Measurements from ENCODE around the gene DPY19L1.

DNA sequence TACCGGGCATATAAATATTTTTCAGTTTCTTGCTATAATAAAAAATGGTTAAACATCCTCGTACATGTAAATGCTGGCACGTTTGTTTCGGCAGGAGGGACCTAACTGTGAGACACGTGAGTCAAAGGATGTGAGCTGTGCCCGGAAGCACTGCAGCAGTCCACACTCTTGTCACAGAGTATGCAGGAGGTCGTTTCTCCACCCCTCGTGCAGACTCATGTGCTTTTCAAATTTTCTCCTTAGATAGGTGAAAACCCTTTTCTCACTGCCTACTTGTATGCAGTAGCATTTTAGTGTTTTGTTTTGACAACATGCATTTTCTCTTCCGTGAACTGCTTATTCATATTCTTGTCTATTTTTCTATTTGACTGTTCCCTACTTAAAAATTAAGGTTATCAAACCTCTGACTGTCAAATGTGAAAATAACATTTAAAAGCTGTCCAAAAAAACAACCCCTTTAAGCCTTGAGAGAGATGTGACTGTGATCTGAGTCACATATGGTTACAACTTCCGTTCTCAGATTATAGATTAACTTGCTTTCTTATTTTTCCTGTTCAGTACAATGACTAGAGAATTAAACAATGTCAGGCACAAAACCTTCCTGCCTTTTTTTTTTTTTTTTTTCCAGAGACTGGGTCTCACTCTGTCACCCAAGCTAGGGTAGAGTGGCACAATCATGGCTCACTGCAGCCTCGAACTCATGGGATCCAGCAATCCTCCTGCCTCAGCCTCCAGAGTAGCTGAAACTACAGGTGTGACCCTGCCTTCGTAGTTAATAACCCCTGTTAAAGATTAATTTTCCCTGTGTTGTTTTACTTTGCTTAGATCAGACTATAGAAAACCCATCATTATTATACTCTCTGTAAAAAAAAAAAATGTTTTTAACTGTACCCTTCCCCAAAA, 45.1 kb downstream of the DPY19L1 start:
- TF ChIP-seq, protein P1, sequence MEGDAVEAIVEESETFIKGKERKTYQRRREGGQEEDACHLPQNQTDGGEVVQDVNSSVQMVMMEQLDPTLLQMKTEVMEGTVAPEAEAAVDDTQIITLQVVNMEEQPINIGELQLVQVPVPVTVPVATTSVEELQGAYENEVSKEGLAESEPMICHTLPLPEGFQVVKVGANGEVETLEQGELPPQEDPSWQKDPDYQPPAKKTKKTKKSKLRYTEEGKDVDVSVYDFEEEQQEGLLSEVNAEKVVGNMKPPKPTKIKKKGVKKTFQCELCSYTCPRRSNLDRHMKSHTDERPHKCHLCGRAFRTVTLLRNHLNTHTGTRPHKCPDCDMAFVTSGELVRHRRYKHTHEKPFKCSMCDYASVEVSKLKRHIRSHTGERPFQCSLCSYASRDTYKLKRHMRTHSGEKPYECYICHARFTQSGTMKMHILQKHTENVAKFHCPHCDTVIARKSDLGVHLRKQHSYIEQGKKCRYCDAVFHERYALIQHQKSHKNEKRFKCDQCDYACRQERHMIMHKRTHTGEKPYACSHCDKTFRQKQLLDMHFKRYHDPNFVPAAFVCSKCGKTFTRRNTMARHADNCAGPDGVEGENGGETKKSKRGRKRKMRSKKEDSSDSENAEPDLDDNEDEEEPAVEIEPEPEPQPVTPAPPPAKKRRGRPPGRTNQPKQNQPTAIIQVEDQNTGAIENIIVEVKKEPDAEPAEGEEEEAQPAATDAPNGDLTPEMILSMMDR (IDR thresholded peaks at IDR 0.05), result no peak
- TF ChIP-seq POLR2A (IDR thresholded peaks at IDR 0.05), result no peak
